B cell (primary cell): ENCODE data around the gene WDR5.

Source experiments
- EZH2 ChIP-seq: IDR thresholded peaks from 2 replicates; pipeline ENCODE4 v1.6.1; 2012; ENCODE audit warnings: borderline replicate concordance, low read depth, mild to moderate bottlenecking, moderate library complexity, low read length; ENCODE audit not compliant: insufficient read depth, poor library complexity, severe bottlenecking
- TF ChIP-seq, protein P1 (sequence below): fragments of 200-600 bp; IDR thresholded peaks from one replicate; pipeline ENCODE4 v1.8.0; 2022; ENCODE audit warnings: antibody characterized with exemption, mild to moderate bottlenecking

DNA sequence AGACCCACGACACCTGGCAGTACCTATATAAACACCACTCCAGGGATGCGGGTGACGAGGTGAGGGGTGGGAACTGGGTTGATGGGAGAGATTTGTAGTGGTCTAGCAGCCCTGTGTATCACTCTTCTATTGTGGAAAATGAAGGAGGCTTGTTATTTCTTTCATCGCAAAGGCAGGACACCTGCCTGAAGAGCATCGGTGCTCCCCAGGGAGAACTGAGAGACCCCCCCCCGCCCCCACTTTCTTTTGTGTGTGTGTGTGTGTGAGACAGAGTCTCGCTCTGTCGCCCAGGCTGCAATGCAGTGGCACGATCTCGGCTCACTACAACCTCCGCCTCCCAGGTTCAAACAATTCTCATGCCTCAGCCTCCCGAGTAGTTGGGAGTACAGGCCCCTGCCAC is 8.3 kb upstream of the WDR5 start:
- TF ChIP-seq, protein P1, sequence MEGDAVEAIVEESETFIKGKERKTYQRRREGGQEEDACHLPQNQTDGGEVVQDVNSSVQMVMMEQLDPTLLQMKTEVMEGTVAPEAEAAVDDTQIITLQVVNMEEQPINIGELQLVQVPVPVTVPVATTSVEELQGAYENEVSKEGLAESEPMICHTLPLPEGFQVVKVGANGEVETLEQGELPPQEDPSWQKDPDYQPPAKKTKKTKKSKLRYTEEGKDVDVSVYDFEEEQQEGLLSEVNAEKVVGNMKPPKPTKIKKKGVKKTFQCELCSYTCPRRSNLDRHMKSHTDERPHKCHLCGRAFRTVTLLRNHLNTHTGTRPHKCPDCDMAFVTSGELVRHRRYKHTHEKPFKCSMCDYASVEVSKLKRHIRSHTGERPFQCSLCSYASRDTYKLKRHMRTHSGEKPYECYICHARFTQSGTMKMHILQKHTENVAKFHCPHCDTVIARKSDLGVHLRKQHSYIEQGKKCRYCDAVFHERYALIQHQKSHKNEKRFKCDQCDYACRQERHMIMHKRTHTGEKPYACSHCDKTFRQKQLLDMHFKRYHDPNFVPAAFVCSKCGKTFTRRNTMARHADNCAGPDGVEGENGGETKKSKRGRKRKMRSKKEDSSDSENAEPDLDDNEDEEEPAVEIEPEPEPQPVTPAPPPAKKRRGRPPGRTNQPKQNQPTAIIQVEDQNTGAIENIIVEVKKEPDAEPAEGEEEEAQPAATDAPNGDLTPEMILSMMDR, result no peak
- no peak for TF ChIP-seq EZH2
